Heart left ventricle (tissue), 16 donors: ENCODE data around the gene VPS33A. TPM values are rescaled to one million over a fixed set of nuclear protein-coding genes. Genes with fewer than 3 reads are reported as not detected.
A peak's percentile ranks its signal among the peaks of the same experiment; 100 is the strongest.

Experiments used
- ATAC-seq, 4 donors: fragments of 200-7000 bp; cut with Tn5 transposase; one replicate each; pipeline ENCODE4 v1.9.1; 2020 to 2022; ENCODE audit warnings: moderate library complexity in 4 of 4, mild to moderate bottlenecking in 3 of 4, moderate number of reproducible peaks in 1 of 4
- DNase-seq, 5 donors: peaks; one replicate each; pipeline ENCODE4 v3.0.0-alpha.2; 2020
- H3K27ac ChIP-seq, 12 donors: fragments of 200-600 bp; sonication (generic) in 4 of 12; one replicate each; pipeline versions ENCODE4 v1.5.0 to v1.8.0; 2016 to 2022; ENCODE audit warnings: mild to moderate bottlenecking in 2 of 12
- H3K27me3 ChIP-seq, 9 donors: fragments of 200-600 bp; sonication (generic) in 2 of 9; one replicate each; pipeline versions ENCODE4 v1.5.1 to v1.8.0; 2016 to 2022; ENCODE audit warnings: mild to moderate bottlenecking in 3 of 9
- H3K36me3 ChIP-seq, 9 donors: fragments of 200-600 bp; sonication (generic) in 2 of 9; one replicate each; pipeline versions ENCODE4 v1.5.0 to v1.8.0; 2018 to 2022; ENCODE audit warnings: mild to moderate bottlenecking in 2 of 9
- H3K4me1 ChIP-seq, 12 donors: fragments of 200-600 bp; sonication (generic) in 4 of 12; one replicate each; pipeline versions ENCODE4 v1.5.0 to v1.8.0; 2016 to 2022; ENCODE audit warnings: mild to moderate bottlenecking in 3 of 12
- H3K4me3 ChIP-seq, 12 donors: fragments of 200-600 bp; sonication (generic) in 4 of 12; one replicate each; pipeline versions ENCODE4 v1.5.0 to v1.8.0; 2017 to 2022; ENCODE audit warnings: mild to moderate bottlenecking in 9 of 12, moderate library complexity in 4 of 12
- H3K9me3 ChIP-seq, 12 donors: fragments of 200-600 bp; sonication (generic) in 4 of 12; one replicate each; pipeline versions ENCODE4 v1.5.0 to v1.8.0; 2016 to 2022; ENCODE audit warnings: mild to moderate bottlenecking in 1 of 12
- POLR2A ChIP-seq, 2 donors: fragments of 450-650 bp; IDR thresholded peaks; one replicate each; pipeline ENCODE4 v1.6.1; 2017; ENCODE audit warnings: antibody characterized with exemption in 2 of 2, mild to moderate bottlenecking in 2 of 2, moderate library complexity in 2 of 2
- WGBS, 4 donors: extraction: QIAGEN DNeasy Blood & Tissue Kit in 2 of 4; methylation state at CpG; one replicate each; pipeline versions ENCODE4 v1.1.5 to v1.1.7; 2013 to 2018; 5-methylcytosine and 5-hydroxymethylcytosine counted together
- intact Hi-C, 10 donors: fragments of 100-400 bp; cut with DNase I; formaldehyde crosslinking; loops; one replicate each; pipeline versions ENCODE4 v1.11.1 to v1.14.2; 2022
- polyA plus RNA-seq, 2 donors: library from polyadenylated mRNA; stranded (reverse); fragments of 200-250 nt; gene quantifications; one replicate each; pipeline ENCODE4 v1.2.3, GENCODE V29; 2013
- total RNA-seq, 9 donors: library from RNA; depleted of rRNA in 2 of 9; stranded (reverse); fragments of >200 nt in 2 of 9; fragmentation: NEBNext Ultra II Directional in 3 of 9; extraction: Animal tissue kit (Norgen Biotek cat#: 25700) in 3 of 9; gene quantifications; one replicate each; pipeline versions ENCODE4 v1.1.0 to v1.2.4, GENCODE V29; 2016 to 2023
- TF ChIP-seq, protein P1 (sequence below), 12 donors: fragments of 200-600 bp; sonication (generic) in 4 of 12; IDR thresholded peaks; one replicate each; pipeline versions ENCODE4 v1.5.0 to v1.8.0; 2018 to 2022; ENCODE audit warnings: antibody characterized with exemption in 12 of 12, mild to moderate bottlenecking in 5 of 12
- donor health status: ischemic (EF 13 %, LVEDD 7.1; RV severe dilation, severe dysfunction).
- donor health status: healthy with polysubstance abuse.
- donor health status: DM: no; HTN: yes; CAD: no.
- donor health status: DM: no; HTN: no; CAD: no.
- donor health status: ischemic (EF 25% LVEDD 6.9; RV normal size, moderate dysfunction).
- donor health status: ischemic (EF 25% LVEDD 5.7; RV mildly dilated, moderate dysfunction).
- donor health status: healthy.
- donor health status: DM: yes; HTN: yes; CAD: no.
- donor health status: ischemic (EF 35%, LVEDD 5.7; RV mildly dilated, moderate dysfunction).
- donor health status: nonischemic (EF 11% LVEDD 7.7; RV severe dilation, severe dysfunction).
- donor health status: DM: yes; HTN: yes; CAD: no.
- donor health status: PGD.
- donor health status: ischemic (EF 29% LVEDD 5.4; RV normal size, mild dysfunction).
- donor health status: nonischemic (EF 23%, LVEDD 6.1; RV moderate dilation, normal function).

The VPS33A gene
- total and polyA plus RNA-seq, 11 donors = 5.6 to 16.7 (median 13.2) TPM

DNA sequence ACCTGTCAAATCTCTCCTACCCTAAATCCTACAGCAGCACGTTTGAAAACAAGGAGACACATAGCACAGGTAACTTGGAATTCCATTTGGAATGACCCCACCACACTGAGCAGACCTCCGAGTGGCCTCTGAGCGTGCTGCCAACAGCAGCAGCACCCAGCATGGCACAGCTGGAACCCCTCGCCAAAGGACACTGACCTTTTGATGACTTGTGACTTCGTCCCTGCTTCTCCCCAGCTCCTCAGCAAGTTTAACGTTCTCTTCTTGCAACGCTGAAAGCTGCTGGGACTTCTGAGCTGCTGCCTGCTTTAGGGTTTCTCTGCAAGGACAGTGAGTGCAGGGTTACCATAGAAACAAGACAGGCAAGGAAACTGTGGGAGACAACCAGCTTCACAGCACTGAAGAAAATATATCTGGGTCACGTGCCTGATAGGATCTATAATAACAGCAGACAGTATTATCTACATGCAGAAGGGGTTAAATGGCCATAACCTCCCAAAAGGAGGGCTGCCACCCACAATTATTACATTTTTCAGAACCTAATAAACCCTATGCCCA is 43.3 kb upstream of the VPS33A start:
- 83 to 87% (median 83%) methylated on average over 8 of the region's 8 CpGs for WGBS, 4 donors
- no peak for ATAC-seq
- TF ChIP-seq, protein P1, sequence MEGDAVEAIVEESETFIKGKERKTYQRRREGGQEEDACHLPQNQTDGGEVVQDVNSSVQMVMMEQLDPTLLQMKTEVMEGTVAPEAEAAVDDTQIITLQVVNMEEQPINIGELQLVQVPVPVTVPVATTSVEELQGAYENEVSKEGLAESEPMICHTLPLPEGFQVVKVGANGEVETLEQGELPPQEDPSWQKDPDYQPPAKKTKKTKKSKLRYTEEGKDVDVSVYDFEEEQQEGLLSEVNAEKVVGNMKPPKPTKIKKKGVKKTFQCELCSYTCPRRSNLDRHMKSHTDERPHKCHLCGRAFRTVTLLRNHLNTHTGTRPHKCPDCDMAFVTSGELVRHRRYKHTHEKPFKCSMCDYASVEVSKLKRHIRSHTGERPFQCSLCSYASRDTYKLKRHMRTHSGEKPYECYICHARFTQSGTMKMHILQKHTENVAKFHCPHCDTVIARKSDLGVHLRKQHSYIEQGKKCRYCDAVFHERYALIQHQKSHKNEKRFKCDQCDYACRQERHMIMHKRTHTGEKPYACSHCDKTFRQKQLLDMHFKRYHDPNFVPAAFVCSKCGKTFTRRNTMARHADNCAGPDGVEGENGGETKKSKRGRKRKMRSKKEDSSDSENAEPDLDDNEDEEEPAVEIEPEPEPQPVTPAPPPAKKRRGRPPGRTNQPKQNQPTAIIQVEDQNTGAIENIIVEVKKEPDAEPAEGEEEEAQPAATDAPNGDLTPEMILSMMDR (IDR thresholded peaks at IDR 0.05) = no peak
- TF ChIP-seq POLR2A (IDR thresholded peaks at IDR 0.05) = no peak
- H3K27ac ChIP-seq = no peak overlapping the region
- DNase-seq = no peak
- peaks cover 0 to 97% (median 80%) of the 10 kb centered on the region in 9 donors for H3K36me3 ChIP-seq
- no peaks in the 10 kb centered on the region for H3K27me3 ChIP-seq
- H3K4me1 ChIP-seq = no peaks in the 10 kb centered on the region
- no peak overlapping the region for H3K4me3 ChIP-seq
- no peaks in the 10 kb centered on the region for H3K9me3 ChIP-seq
- intact Hi-C loops = no loop called here

DNA sequence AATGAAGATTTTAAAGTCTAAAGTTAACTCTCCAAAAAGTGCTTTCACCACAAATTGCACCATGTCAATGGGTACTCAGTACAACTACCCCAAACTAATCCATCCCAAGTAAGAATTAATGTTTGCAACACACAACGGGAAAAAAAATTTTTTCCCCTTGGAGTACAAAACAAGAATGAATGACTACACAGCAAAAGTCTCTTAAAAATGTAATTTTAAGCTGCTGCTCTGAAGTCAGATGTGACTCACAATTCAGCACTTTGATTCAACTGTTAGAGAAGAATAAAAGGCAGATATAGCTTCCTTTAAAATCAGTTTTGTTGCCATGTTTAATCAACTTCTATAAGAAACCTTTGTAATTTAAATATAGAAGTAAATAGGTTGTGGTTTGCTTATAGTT is 42.5 kb upstream of the VPS33A start:
- H3K4me1 ChIP-seq = no peaks in the 10 kb centered on the region
- TF ChIP-seq, protein P1 (IDR thresholded peaks at IDR 0.05) = no peak
- no peak for TF ChIP-seq POLR2A (IDR thresholded peaks at IDR 0.05)
- no peak overlapping the region for H3K27ac ChIP-seq
- DNase-seq = no peak
- intact Hi-C loops = no loop called here
- H3K27me3 ChIP-seq = no peaks in the 10 kb centered on the region
- H3K4me3 ChIP-seq = no peak overlapping the region
- no peak for ATAC-seq
- H3K36me3 ChIP-seq = peaks cover 0 to 97% (median 75%) of the 10 kb centered on the region in 9 donors
- no peaks in the 10 kb centered on the region for H3K9me3 ChIP-seq
- 96 to 97% (median 97%) methylated on average over 1 of the region's 1 CpG for WGBS, 4 donors

DNA sequence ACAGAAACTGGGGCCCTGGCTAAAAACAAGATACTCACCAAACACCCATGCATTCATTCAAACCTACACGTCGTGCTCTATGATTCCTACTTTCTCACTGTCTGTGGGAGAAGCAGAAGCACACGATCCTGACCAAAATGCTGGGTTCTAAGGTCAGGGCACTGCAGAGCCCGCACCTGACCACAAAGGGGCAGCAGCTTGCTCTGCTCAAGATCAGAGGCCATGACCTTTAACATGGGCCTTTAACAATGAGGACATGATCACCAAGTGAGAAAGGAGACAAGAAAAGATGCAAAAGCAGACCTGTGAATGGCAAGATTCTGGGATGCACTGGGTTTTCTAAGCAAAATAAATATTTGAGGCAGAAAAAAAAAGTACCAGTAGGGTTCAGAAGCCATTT is 40.1 kb upstream of the VPS33A start:
- Histone ChIP-seq H3K27me3 (no peaks in the 10 kb centered on the region), H3K9me3 (no peaks in the 10 kb centered on the region), H3K27ac (no peak overlapping the region), H3K4me3 (no peak overlapping the region), H3K4me1 (no peaks in the 10 kb centered on the region), H3K36me3 (peaks cover 0 to 98% (median 81%) of the 10 kb centered on the region in 9 donors)
- no peak for ATAC-seq
- TF ChIP-seq POLR2A (IDR thresholded peaks at IDR 0.05) = no peak
- TF ChIP-seq, protein P1 (IDR thresholded peaks at IDR 0.05) = peak in 1 of 12 donors; percentile 13
- DNase-seq = no peak
- 81 to 84% (median 82%) methylated on average over 4 of the region's 4 CpGs for WGBS, 4 donors
- intact Hi-C loops = no loop called here

DNA sequence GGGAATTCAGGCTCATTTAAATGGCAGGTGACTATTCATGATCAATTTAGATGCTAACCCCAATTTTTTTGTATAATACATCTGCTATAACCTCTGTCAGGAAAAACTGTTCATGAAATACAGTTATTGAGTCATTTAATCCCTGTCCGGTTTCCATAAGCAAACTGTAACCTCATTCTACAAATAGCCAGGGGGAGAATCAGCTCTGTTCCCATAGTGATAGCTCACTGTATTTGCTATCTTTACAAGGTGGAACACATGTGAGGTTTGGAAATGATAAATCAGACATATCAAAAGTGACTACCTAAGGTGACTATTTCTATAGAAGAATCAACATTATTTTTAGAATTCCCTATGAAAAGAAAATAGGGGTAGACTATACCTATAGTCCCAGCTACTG is 38.6 kb upstream of the VPS33A start:
- TF ChIP-seq POLR2A (IDR thresholded peaks at IDR 0.05) = no peak
- TF ChIP-seq, protein P1 (IDR thresholded peaks at IDR 0.05) = no peak
- DNase-seq (no peak), ATAC-seq (no peak)
- peaks cover 0 to 96% (median 73%) of the 10 kb centered on the region in 9 donors for H3K36me3 ChIP-seq
- 81 to 98% (median 92%) methylated on average over 1 of the region's 1 CpG for WGBS, 4 donors
- intact Hi-C loops = no loop called here
- no peaks in the 10 kb centered on the region for H3K9me3 ChIP-seq
- no peak overlapping the region for H3K27ac ChIP-seq
- H3K27me3 ChIP-seq = no peaks in the 10 kb centered on the region
- no peak overlapping the region for H3K4me3 ChIP-seq
- no peaks in the 10 kb centered on the region for H3K4me1 ChIP-seq
